Keratinocyte (primary cell): ENCODE data around the gene NSDHL. TPM values are rescaled to one million over a fixed set of nuclear protein-coding genes. Genes with fewer than 3 reads are reported as not detected.

Experiments used
- DNase-seq: peaks from one replicate; pipeline ENCODE4 v3.0.0-alpha.2; 2011; ENCODE audit warnings: low read depth, missing footprints, low spot score
- FAIRE-seq: peaks from 2 replicates; lab custom pipeline; 2011; peaks lifted over from hg19 to GRCh38; lab: Jason Lieb, UNC
- H2AFZ ChIP-seq: 2 replicates; pipeline ENCODE4 v1.6.0; 2012; ENCODE audit warnings: low read length, control low read depth, inconsistent platforms; ENCODE audit not compliant: control insufficient read depth
- H3K27ac ChIP-seq: 2 replicates; pipeline ENCODE4 v1.5.1; 2011; ENCODE audit warnings: low read length; ENCODE audit not compliant: control insufficient read depth, insufficient read depth
- H3K27me3 ChIP-seq: 3 replicates; pipeline ENCODE4 v1.6.0; 2011; ENCODE audit warnings: low read length; ENCODE audit not compliant: control insufficient read depth, insufficient read depth; ENCODE audit errors: extremely low read depth
- H3K36me3 ChIP-seq, 2 experiments: 2 replicates in 1 of 2; 3 replicates in 1 of 2; pipeline ENCODE4 v1.5.1; 2011; ENCODE audit warnings: low read length in 2 of 2, mild to moderate bottlenecking in 1 of 2; ENCODE audit not compliant: control insufficient read depth in 2 of 2, insufficient read depth in 2 of 2; ENCODE audit errors: extremely low read depth in 1 of 2
- H3K4me1 ChIP-seq: 3 replicates; pipeline ENCODE4 v1.5.1; 2011; ENCODE audit warnings: low read length; ENCODE audit not compliant: control insufficient read depth, insufficient read depth; ENCODE audit errors: extremely low read depth
- H3K4me2 ChIP-seq: 3 replicates; pipeline ENCODE4 v1.6.0; 2011; ENCODE audit warnings: low read depth, low read length; ENCODE audit not compliant: control insufficient read depth, insufficient read depth; ENCODE audit errors: extremely low read depth
- H3K4me3 ChIP-seq, 3 experiments: fragments of 200-600 bp in 1 of 3; sonication (generic) in 1 of 3; 2 replicates in 2 of 3; 3 replicates in 1 of 3; pipeline ENCODE4 v1.5.1; 2011 to 2016; ENCODE audit warnings: low read length in 3 of 3, mild to moderate bottlenecking in 3 of 3, control low read depth in 2 of 3, inconsistent platforms in 1 of 3, low read depth in 1 of 3, mixed read lengths in 1 of 3, mixed run types in 1 of 3, moderate library complexity in 1 of 3; ENCODE audit not compliant: control insufficient read depth in 2 of 3, insufficient read depth in 2 of 3; ENCODE audit errors: extremely low read depth in 1 of 3
- H3K79me2 ChIP-seq: 2 replicates; pipeline ENCODE4 v1.6.0; 2012; ENCODE audit warnings: low read length; ENCODE audit not compliant: control insufficient read depth, insufficient read depth
- H3K9ac ChIP-seq: 3 replicates; pipeline ENCODE4 v1.6.0; 2011; ENCODE audit warnings: low read length; ENCODE audit not compliant: control insufficient read depth, insufficient read depth; ENCODE audit errors: extremely low read depth
- H3K9me1 ChIP-seq: 3 replicates; pipeline ENCODE4 v1.6.0; 2011; ENCODE audit warnings: low read length; ENCODE audit not compliant: control insufficient read depth, insufficient read depth; ENCODE audit errors: extremely low read depth
- H3K9me3 ChIP-seq: 2 replicates; pipeline ENCODE4 v1.5.1; 2012; ENCODE audit warnings: low read depth, low read length; ENCODE audit not compliant: control insufficient read depth
- H4K20me1 ChIP-seq: 3 replicates; pipeline ENCODE4 v1.6.0; 2011; ENCODE audit warnings: low read length; ENCODE audit not compliant: control insufficient read depth, insufficient read depth; ENCODE audit errors: extremely low read depth
- EZH2 ChIP-seq: IDR thresholded peaks from one replicate; pipeline ENCODE4 v1.6.1; 2012; ENCODE audit warnings: inconsistent platforms, mild to moderate bottlenecking, low read length, moderate library complexity
- dilution Hi-C: fragments of 300-500 bp; cut with MboI; formaldehyde crosslinking; loops from one replicate; pipeline ENCODE4 v1.7.0; 2020; ENCODE audit warnings: low sequenced_read_pairs; ENCODE audit not compliant: extremely low pct_ligation_motif_present
- polyA plus RNA-seq, 5 experiments: library from polyadenylated mRNA; depleted of rRNA in 3 of 5; stranded (reverse) in 3 of 5; stranded (forward) in 1 of 5; unstranded in 1 of 5; fragments of >200 nt; gene quantifications; 1 replicate in 1 of 5; 2 replicates in 3 of 5; 3 replicates in 1 of 5; pipeline versions ENCODE4 v1.2.1 to v1.2.3, GENCODE V29; 2011 to 2012; ENCODE audit warnings: missing spikeins in 2 of 5, low read depth in 1 of 5, low replicate concordance in 1 of 5
- TF ChIP-seq, protein P1 (sequence below), 3 experiments: IDR thresholded peaks in 1 of 3; conservative IDR thresholded peaks in 1 of 3; optimal IDR thresholded peaks in 1 of 3; 2 replicates in 2 of 3; 3 replicates in 1 of 3; pipeline versions ENCODE3 to v1.5.1; 2011; ENCODE audit warnings: low read length in 3 of 3, mild to moderate bottlenecking in 3 of 3, moderate library complexity in 2 of 3, control low read depth in 1 of 3, inconsistent platforms in 1 of 3; ENCODE audit not compliant: insufficient read depth in 2 of 3; ENCODE audit errors: extremely low read depth in 1 of 3

The NSDHL gene
- polyA plus RNA-seq, 1 donor (not counting 4 experiments of a cell fraction or from before 2014, with no cell fraction given): 79.0 TPM

DNA sequence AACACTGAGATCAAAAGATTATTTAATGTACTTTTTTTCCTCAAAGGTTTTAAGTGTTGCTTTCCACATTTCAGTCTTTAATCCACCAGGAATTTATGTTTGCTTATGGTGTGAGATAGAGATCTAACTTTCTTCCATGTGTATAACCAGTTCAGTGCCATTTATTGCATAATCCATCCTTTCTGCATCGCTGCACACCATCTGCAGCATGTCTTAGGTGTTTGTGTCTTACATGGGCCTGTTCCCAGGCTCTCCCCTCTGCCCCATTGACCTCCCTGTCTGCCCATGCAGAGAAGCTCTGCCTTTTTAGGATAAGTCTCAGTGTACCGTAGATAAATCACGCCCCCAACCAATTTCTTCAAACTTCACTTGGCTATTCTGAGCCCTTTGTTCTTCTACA lies 30.3 kb downstream of the NSDHL start:
- no peak overlapping the region for H2AFZ ChIP-seq
- DNase-seq (no peak), FAIRE-seq (no peak)
- no peaks in the 10 kb centered on the region for H4K20me1 ChIP-seq
- no peak overlapping the region for H3K4me3 ChIP-seq
- no peak overlapping the region for H3K4me2 ChIP-seq
- H3K27ac ChIP-seq: no peak overlapping the region
- H3K9ac ChIP-seq: no peak overlapping the region
- dilution Hi-C loops: no loop called here
- no peak for TF ChIP-seq EZH2
- TF ChIP-seq, protein P1, sequence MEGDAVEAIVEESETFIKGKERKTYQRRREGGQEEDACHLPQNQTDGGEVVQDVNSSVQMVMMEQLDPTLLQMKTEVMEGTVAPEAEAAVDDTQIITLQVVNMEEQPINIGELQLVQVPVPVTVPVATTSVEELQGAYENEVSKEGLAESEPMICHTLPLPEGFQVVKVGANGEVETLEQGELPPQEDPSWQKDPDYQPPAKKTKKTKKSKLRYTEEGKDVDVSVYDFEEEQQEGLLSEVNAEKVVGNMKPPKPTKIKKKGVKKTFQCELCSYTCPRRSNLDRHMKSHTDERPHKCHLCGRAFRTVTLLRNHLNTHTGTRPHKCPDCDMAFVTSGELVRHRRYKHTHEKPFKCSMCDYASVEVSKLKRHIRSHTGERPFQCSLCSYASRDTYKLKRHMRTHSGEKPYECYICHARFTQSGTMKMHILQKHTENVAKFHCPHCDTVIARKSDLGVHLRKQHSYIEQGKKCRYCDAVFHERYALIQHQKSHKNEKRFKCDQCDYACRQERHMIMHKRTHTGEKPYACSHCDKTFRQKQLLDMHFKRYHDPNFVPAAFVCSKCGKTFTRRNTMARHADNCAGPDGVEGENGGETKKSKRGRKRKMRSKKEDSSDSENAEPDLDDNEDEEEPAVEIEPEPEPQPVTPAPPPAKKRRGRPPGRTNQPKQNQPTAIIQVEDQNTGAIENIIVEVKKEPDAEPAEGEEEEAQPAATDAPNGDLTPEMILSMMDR (optimal IDR thresholded peaks at IDR 0.05 in 1 of 3, IDR thresholded peaks at IDR 0.05 in 1 of 3, conservative IDR thresholded peaks at IDR 0.05 in 1 of 3; ENCODE audit: extremely low read depth in 1 of 3, insufficient read depth in 2 of 3, low read length in 3 of 3): no peak
- no peaks in the 10 kb centered on the region for H3K4me1 ChIP-seq
- peaks cover 10% of the 10 kb centered on the region in 2 experiments for H3K36me3 ChIP-seq
- H3K9me1 ChIP-seq: no peaks in the 10 kb centered on the region
- no peaks in the 10 kb centered on the region for H3K79me2 ChIP-seq
- H3K27me3 ChIP-seq: no peaks in the 10 kb centered on the region
- H3K9me3 ChIP-seq: no peaks in the 10 kb centered on the region

DNA sequence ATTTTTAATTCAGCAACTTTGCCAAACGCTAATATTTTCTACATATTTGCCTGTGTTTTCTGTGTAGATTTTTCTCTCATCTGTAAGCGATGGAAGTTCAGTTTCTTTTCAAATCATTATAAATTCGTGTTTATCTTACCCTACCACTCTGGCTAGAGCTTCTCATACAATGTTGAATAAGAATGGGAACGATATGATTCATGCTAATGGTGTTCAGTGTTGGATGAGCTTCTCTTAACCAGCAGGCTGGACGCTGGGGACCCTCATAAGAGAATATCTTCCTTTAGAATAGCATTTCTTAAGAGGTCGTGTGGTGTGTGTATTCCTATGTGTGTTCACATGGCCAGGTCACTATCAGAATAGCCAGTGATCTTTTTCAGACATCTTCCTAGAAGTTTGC lies 31.0 kb downstream of the NSDHL start:
- Histone ChIP-seq H3K4me1 (no peaks in the 10 kb centered on the region), H3K27me3 (no peaks in the 10 kb centered on the region), H3K79me2 (no peaks in the 10 kb centered on the region), H3K9me3 (no peaks in the 10 kb centered on the region), H3K9me1 (no peaks in the 10 kb centered on the region), H3K27ac (no peak overlapping the region), H2AFZ (no peak overlapping the region), H3K4me3 (no peak overlapping the region), H3K36me3 (peaks cover 10% of the 10 kb centered on the region in 2 experiments), H4K20me1 (no peaks in the 10 kb centered on the region), H3K4me2 (no peak overlapping the region), H3K9ac (no peak overlapping the region)
- dilution Hi-C loops: no loop called here
- no peak for DNase-seq
- no peak for TF ChIP-seq EZH2
- TF ChIP-seq, protein P1 (optimal IDR thresholded peaks at IDR 0.05 in 1 of 3, IDR thresholded peaks at IDR 0.05 in 1 of 3, conservative IDR thresholded peaks at IDR 0.05 in 1 of 3; ENCODE audit: extremely low read depth in 1 of 3, insufficient read depth in 2 of 3, low read length in 3 of 3): no peak
- no peak for FAIRE-seq
